HEK293 (cell line): ENCODE data around the gene TEFM.

Experiments used
- AEBP2 ChIP-seq: fragments of 450-650 bp; formaldehyde crosslinking; IDR thresholded peaks from 2 replicates; pipeline ENCODE4 v1.5.1; 2016; ENCODE audit warnings: missing biosample characterization, missing genetic modification characterization, borderline replicate concordance
- HOXD13 ChIP-seq: sonication (generic); formaldehyde crosslinking; IDR thresholded peaks from 2 replicates; pipeline ENCODE4 v1.8.0; 2022; ENCODE audit warnings: missing genetic modification reagents, borderline replicate concordance
- IKZF3 ChIP-seq: fragments of 450-650 bp; IDR thresholded peaks from 2 replicates; pipeline ENCODE4 v1.5.0; 2018; ENCODE audit warnings: missing biosample characterization, mild to moderate bottlenecking, missing genetic modification characterization, moderate library complexity
- SALL2 ChIP-seq: fragments of 450-650 bp; formaldehyde crosslinking; IDR thresholded peaks from 2 replicates; pipeline ENCODE4 v1.5.0; 2017; ENCODE audit warnings: missing biosample characterization, mild to moderate bottlenecking, missing genetic modification characterization, borderline replicate concordance
- TSHZ1 ChIP-seq: fragments of 450-650 bp; formaldehyde crosslinking; IDR thresholded peaks from 2 replicates; pipeline ENCODE4 v1.5.1; 2016; ENCODE audit warnings: missing biosample characterization, missing genetic modification characterization, borderline replicate concordance
- YY1 ChIP-seq: fragments of 450-650 bp; formaldehyde crosslinking; IDR thresholded peaks from 2 replicates; pipeline ENCODE4 v1.5.1; 2018; ENCODE audit warnings: missing biosample characterization, missing genetic modification characterization
- YY2 ChIP-seq: fragments of 450-650 bp; formaldehyde crosslinking; IDR thresholded peaks from 2 replicates; pipeline ENCODE4 v1.5.1; 2016; ENCODE audit warnings: missing biosample characterization, missing genetic modification characterization
- ZBTB10 ChIP-seq: fragments of 450-650 bp; formaldehyde crosslinking; IDR thresholded peaks from 2 replicates; pipeline ENCODE4 v1.5.1; 2016; ENCODE audit warnings: missing biosample characterization, missing genetic modification characterization
- ZBTB17 ChIP-seq: fragments of 450-650 bp; formaldehyde crosslinking; IDR thresholded peaks from 2 replicates; pipeline ENCODE4 v1.5.1; 2016; ENCODE audit warnings: missing biosample characterization, missing genetic modification characterization
- ZFHX2 ChIP-seq: fragments of 450-650 bp; formaldehyde crosslinking; conservative IDR thresholded peaks from 2 replicates; pipeline ENCODE4 v1.5.1; 2016; ENCODE audit warnings: missing biosample characterization, missing genetic modification characterization
- ZNF121 ChIP-seq: fragments of 450-650 bp; formaldehyde crosslinking; IDR thresholded peaks from 2 replicates; pipeline ENCODE4 v1.5.1; 2016; ENCODE audit warnings: missing biosample characterization, missing genetic modification characterization
- ZNF18 ChIP-seq: fragments of 450-650 bp; formaldehyde crosslinking; IDR thresholded peaks from 2 replicates; pipeline ENCODE4 v1.5.1; 2016; ENCODE audit warnings: missing biosample characterization, missing genetic modification characterization
- ZNF221 ChIP-seq: fragments of 450-650 bp; formaldehyde crosslinking; IDR thresholded peaks from 2 replicates; pipeline ENCODE4 v1.5.1; 2017; ENCODE audit warnings: missing biosample characterization, missing genetic modification characterization, borderline replicate concordance
- ZNF324 ChIP-seq: fragments of 450-650 bp; formaldehyde crosslinking; IDR thresholded peaks from 2 replicates; pipeline ENCODE4 v1.5.1; 2016; ENCODE audit warnings: missing biosample characterization, missing genetic modification characterization
- ZNF423 ChIP-seq: fragments of 450-650 bp; formaldehyde crosslinking; IDR thresholded peaks from 2 replicates; pipeline ENCODE4 v1.5.1; 2016; ENCODE audit warnings: missing biosample characterization, missing genetic modification characterization
- ZNF513 ChIP-seq: fragments of 450-650 bp; IDR thresholded peaks from 2 replicates; pipeline ENCODE4 v1.5.1; 2018; ENCODE audit warnings: missing biosample characterization, missing genetic modification characterization
- ZNF514 ChIP-seq: fragments of 450-650 bp; formaldehyde crosslinking; IDR thresholded peaks from 2 replicates; pipeline ENCODE4 v1.5.1; 2016; ENCODE audit warnings: missing biosample characterization, missing genetic modification characterization
- ZNF600 ChIP-seq: fragments of 450-650 bp; formaldehyde crosslinking; IDR thresholded peaks from 2 replicates; pipeline ENCODE4 v1.5.1; 2016; ENCODE audit warnings: missing biosample characterization, missing genetic modification characterization
- ZNF610 ChIP-seq: fragments of 450-650 bp; formaldehyde crosslinking; IDR thresholded peaks from 2 replicates; pipeline ENCODE4 v1.5.1; 2016; ENCODE audit warnings: missing biosample characterization, missing genetic modification characterization, borderline replicate concordance
- ZNF670 ChIP-seq: fragments of 450-650 bp; formaldehyde crosslinking; IDR thresholded peaks from 2 replicates; pipeline ENCODE4 v1.5.1; 2016; ENCODE audit warnings: missing biosample characterization, missing genetic modification characterization, low read depth
- ZNF701 ChIP-seq: fragments of 450-650 bp; formaldehyde crosslinking; IDR thresholded peaks from 2 replicates; pipeline ENCODE4 v1.5.1; 2016; ENCODE audit warnings: missing biosample characterization, missing genetic modification characterization
- ZNF76 ChIP-seq: fragments of 450-650 bp; formaldehyde crosslinking; IDR thresholded peaks from 2 replicates; pipeline ENCODE4; 2016; ENCODE audit warnings: low read depth, missing biosample characterization, missing genetic modification characterization, borderline replicate concordance
- ZNF768 ChIP-seq: fragments of 450-650 bp; formaldehyde crosslinking; IDR thresholded peaks from 2 replicates; pipeline ENCODE4 v1.5.1; 2018; ENCODE audit warnings: missing biosample characterization, mild to moderate bottlenecking, missing genetic modification characterization
- ZSCAN23 ChIP-seq: fragments of 450-650 bp; formaldehyde crosslinking; IDR thresholded peaks from 2 replicates; pipeline ENCODE4 v1.5.1; 2016; ENCODE audit warnings: missing biosample characterization, missing genetic modification characterization
- TF ChIP-seq, protein P1 (sequence below): fragments of 450-650 bp; formaldehyde crosslinking; optimal IDR thresholded peaks from 2 replicates; pipeline ENCODE3; 2016; ENCODE audit warnings: missing biosample characterization, mild to moderate bottlenecking, missing genetic modification characterization

Gene TEFM

DNA sequence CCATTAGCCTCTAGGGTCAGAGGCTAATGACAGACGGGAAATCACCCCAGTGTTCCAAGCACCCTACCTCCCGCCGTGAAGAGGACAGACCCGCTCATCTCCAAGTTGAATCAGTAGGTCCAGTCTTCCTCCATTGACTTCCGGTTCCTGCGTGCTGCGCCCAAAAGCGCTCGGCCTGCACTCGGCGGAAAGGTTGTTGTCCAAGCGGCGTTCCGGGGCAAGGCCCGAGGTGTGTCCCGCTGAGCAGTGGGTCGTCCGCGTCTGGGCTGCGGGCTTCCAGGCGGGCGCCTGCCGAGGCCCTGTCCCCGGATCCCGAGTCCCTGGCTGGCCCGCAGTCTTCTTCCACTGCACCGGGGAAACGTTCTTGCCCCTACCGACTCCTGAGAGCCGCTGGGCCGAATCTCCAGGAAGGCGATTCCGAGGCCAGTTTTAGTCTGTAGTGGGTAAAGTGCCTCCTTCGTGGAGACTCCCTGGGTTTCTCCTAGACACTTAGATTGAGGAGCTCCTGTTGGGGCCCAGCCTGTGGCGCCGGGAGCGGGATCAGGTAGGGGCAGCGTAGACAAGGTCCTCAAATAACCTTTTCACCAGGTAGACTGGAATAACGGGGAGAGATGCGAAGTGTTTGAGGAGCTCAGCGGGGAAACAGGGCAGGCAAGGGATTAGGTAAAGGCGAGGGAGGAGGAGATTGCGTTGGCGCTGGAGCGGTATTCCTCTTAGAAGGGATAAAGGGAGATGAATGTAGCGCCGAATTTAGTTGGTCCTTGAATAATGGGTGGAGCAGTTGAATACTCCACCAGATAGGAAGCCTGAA, at the start of gene TEFM (continued):
- TF ChIP-seq ZNF513 (tag by site-specific recombination) (peak; percentile 68), ZNF121 (tag by site-specific recombination) (peak; percentile 75), ZBTB10 (tag by site-specific recombination) (peak; percentile 70), ZNF768 (tag by site-specific recombination) (peak; percentile 60; the same call in 1 of the 2 replicates), ZNF701 (tag by site-specific recombination) (no peak; the same call in 1 of the 2 replicates), ZNF670 (tag by site-specific recombination) (no peak), YY1 (tag by site-specific recombination) (peak; percentile 95), YY2 (peak; percentile 96), ZNF423 (tag by site-specific recombination) (no peak), IKZF3 (tag by site-specific recombination) (peak; percentile 71), ZNF221 (tag by site-specific recombination) (no peak), ZNF514 (tag by site-specific recombination) (no peak), ZBTB17 (tag by site-specific recombination) (peak; percentile 90), ZNF76 (tag by site-specific recombination) (peak; percentile 90), HOXD13 (CRISPR knock-in tag) (peak; percentile 64; the same call in 1 of the 2 replicates), AEBP2 (tag by site-specific recombination) (peak; percentile 89; the same call in 1 of the 2 replicates), ZSCAN23 (tag by site-specific recombination) (peak; percentile 83), ZNF600 (tag by site-specific recombination) (peak; percentile 78), SALL2 (peak; percentile 66; the same call in 1 of the 2 replicates), ZNF324 (tag by site-specific recombination) (peak; percentile 97), ZNF18 (tag by site-specific recombination) (peak; percentile 77), ZFHX2 (tag by site-specific recombination) (peak; percentile 14; the same call in 1 of the 2 replicates), ZNF610 (tag by site-specific recombination) (peak; percentile 84), TSHZ1 (tag by site-specific recombination) (peak; percentile 72)
- TF ChIP-seq, protein P1, sequence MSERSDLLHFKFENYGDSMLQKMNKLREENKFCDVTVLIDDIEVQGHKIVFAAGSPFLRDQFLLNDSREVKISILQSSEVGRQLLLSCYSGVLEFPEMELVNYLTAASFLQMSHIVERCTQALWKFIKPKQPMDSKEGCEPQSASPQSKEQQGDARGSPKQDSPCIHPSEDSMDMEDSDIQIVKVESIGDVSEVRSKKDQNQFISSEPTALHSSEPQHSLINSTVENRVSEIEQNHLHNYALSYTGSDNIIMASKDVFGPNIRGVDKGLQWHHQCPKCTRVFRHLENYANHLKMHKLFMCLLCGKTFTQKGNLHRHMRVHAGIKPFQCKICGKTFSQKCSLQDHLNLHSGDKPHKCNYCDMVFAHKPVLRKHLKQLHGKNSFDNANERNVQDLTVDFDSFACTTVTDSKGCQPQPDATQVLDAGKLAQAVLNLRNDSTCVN (tag by site-specific recombination) = peak; percentile 54
